HG03175 (cell line): ENCODE results near the gene KLK4.

Experiments
- ATAC-seq: cut with Tn5 transposase; IDR thresholded peaks from one replicate; pipeline ENCODE4 v1.9.1; 2021; ENCODE audit warnings: mild to moderate bottlenecking, moderate library complexity; ENCODE audit not compliant: unreplicated experiment

KLK4 gene

GRCh38 chr19:50889638-50890037 is 21.6 kb downstream of the KLK4 start:
- no peak for ATAC-seq

- ATAC-seq, result no peak
Measured at GRCh38 chr19:50882188-50882587, 29.0 kb downstream of the KLK4 start.

- ATAC-seq, result no peak
Measured at GRCh38 chr19:50880241-50880640, 31.0 kb downstream of the KLK4 start.

GRCh38 chr19:50878851-50879250 is 32.3 kb downstream of the KLK4 start:
- ATAC-seq, result no peak

- no peak for ATAC-seq
Measured at GRCh38 chr19:50877338-50877737, 33.9 kb downstream of the KLK4 start.

- ATAC-seq, result no peak
Measured at GRCh38 chr19:50876456-50876855, 34.7 kb downstream of the KLK4 start.

- ATAC-seq, result no peak
Measured at GRCh38 chr19:50875795-50876422, 35.3 kb downstream of the KLK4 start.

- no peak for ATAC-seq
Measured at GRCh38 chr19:50874211-50874610, 37.0 kb downstream of the KLK4 start.

- ATAC-seq, result no peak
Measured at GRCh38 chr19:50873056-50873455, 38.1 kb downstream of the KLK4 start, which contains the start of gene KLK2. KLK2 (plus strand) TSS chr19:50873439; CDS start chr19:50873474, 35 bp downstream.

GRCh38 chr19:50870417-50871089 is 40.6 kb downstream of the KLK4 start:
- ATAC-seq, result no peak

GRCh38 chr19:50869479-50869878 is 41.7 kb downstream of the KLK4 start:
- ATAC-seq, result no peak

GRCh38 chr19:50861496-50862286 is 49.5 kb downstream of the KLK4 start:
- no peak for ATAC-seq

- ATAC-seq, result no peak
Measured at GRCh38 chr19:50861010-50861409, 50.2 kb downstream of the KLK4 start.

GRCh38 chr19:50859849-50860248 is 51.3 kb downstream of the KLK4 start:
- no peak for ATAC-seq

- no peak for ATAC-seq
Measured at GRCh38 chr19:50858886-50859285, 52.3 kb downstream of the KLK4 start.

GRCh38 chr19:50857366-50857765 is 53.8 kb downstream of the KLK4 start:
- ATAC-seq, result no peak
